Right cardiac atrium (tissue), 5 donors: ENCODE results near the gene PIMREG. TPM values are rescaled to one million over a fixed set of nuclear protein-coding genes. Genes with fewer than 3 reads are reported as not detected.

Experiments
- ATAC-seq, 2 donors: fragments of 200-7000 bp; cut with Tn5 transposase; one replicate each; pipeline versions ENCODE4 v1.8.0 to v1.9.1; 2020; ENCODE audit warnings: moderate library complexity in 2 of 2, mild to moderate bottlenecking in 1 of 2
- DNase-seq, 3 donors: peaks; one replicate each; pipeline ENCODE4 v3.0.0-alpha.2; 2020
- H3K27ac ChIP-seq: one replicate; pipeline ENCODE4 v1.5.1; 2013; ENCODE audit warnings: mild to moderate bottlenecking, low read length, control low read depth, moderate library complexity
- H3K27me3 ChIP-seq: one replicate; pipeline ENCODE4 v1.6.1; 2013; ENCODE audit not compliant: control insufficient read depth, insufficient read depth
- H3K4me1 ChIP-seq: one replicate; pipeline ENCODE4 v1.6.1; 2013; ENCODE audit warnings: low read length; ENCODE audit not compliant: control insufficient read depth, insufficient read depth
- H3K4me3 ChIP-seq: one replicate; pipeline ENCODE4 v1.5.1; 2013; ENCODE audit warnings: low read length, control low read depth
- H3K9me3 ChIP-seq: one replicate; pipeline ENCODE4 v1.6.1; 2013; ENCODE audit warnings: low read length; ENCODE audit not compliant: control insufficient read depth
- WGBS: extraction: QIAGEN DNeasy Blood & Tissue Kit; methylation state at CpG from one replicate; pipeline ENCODE4 v1.1.7; 2013; 5-methylcytosine and 5-hydroxymethylcytosine counted together
- intact Hi-C, 4 donors: fragments of 100-400 bp; cut with DNase I; formaldehyde crosslinking; loops; one replicate each; pipeline versions ENCODE4 v1.11.0 to v1.14.0; 2022 to 2023
- polyA plus RNA-seq: library from polyadenylated mRNA; stranded (reverse); fragments of 200-250 nt; gene quantifications from one replicate; pipeline ENCODE4 v1.2.3, GENCODE V29; 2013
- total RNA-seq, 4 donors: library from RNA; stranded (reverse); fragmentation: NEBNext Ultra II Directional; extraction: Animal tissue kit (Norgen Biotek cat#: 25700); gene quantifications; one replicate each; pipeline ENCODE4 v1.2.1, GENCODE V29; 2021
- donor health status: healthy with polysubstance abuse.
- donor health status: DM: no; HTN: yes; CAD: no.
- donor health status: DM: no; HTN: no; CAD: no.
- donor health status: DM: no; HTN: yes; CAD: no; lungs with severe emphysema.
- donor health status: DM: yes; HTN: yes; CAD: no.

PIMREG gene
- total and polyA plus RNA-seq, 5 donors = 0.18 to 0.54 (median 0.43) TPM; not detected in 1

DNA sequence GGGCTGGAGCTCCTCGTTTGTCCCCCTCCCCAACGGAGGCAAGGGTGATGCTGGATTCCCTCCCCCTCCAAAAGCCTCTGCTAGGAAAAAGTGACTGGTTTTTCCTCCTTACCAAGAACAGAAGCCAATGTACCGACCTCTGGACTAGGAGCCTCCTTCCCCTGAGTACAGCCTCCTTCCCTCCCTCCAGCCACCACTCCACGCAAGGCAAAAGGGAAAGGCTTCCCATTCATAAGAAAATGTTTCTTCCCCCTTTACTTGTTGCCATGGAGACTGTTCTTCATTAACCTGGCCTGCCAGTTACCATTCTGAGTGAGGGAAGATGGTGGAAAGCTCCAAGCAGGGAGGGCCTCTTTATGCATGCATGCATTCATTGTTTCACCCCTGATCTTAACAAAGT lies 4.3 kb upstream of the PIMREG start:
- Histone ChIP-seq H3K27me3 (no peaks in the 10 kb centered on the region), H3K27ac (no peak overlapping the region), H3K9me3 (no peaks in the 10 kb centered on the region), H3K4me1 (no peaks in the 10 kb centered on the region), H3K4me3 (no peak overlapping the region)
- intact Hi-C loops = loop anchor here in 1 of 4 donors (5.0 kb wide), 1 partner anchor 853 kb away; no protein-coding TSS in a partner anchor
- ATAC-seq (no peak), DNase-seq (no peak)
- WGBS = 34% methylated on average over 4 of the region's 4 CpGs

GRCh38 chr17:6442775-6443174 lies 1.5 kb upstream of the PIMREG start:
- Histone ChIP-seq H3K4me1 (no peaks in the 10 kb centered on the region), H3K27ac (no peak overlapping the region), H3K4me3 (no peak overlapping the region), H3K27me3 (no peaks in the 10 kb centered on the region), H3K9me3 (no peaks in the 10 kb centered on the region)
- DNase-seq = no peak
- intact Hi-C loops = no loop called here
- WGBS = 65% methylated on average over 6 of the region's 6 CpGs
- ATAC-seq = no peak

- Histone ChIP-seq H3K4me3 (peak overlapping the region; percentile 31), H3K4me1 (no peaks in the 10 kb centered on the region), H3K9me3 (no peaks in the 10 kb centered on the region), H3K27ac (no peak overlapping the region), H3K27me3 (no peaks in the 10 kb centered on the region)
- DNase-seq (no peak), ATAC-seq (no peak)
- intact Hi-C loops = no loop called here
- WGBS = 29% methylated on average over 36 of the region's 36 CpGs
Measured at GRCh38 chr17:6444571-6445335, 498 bp downstream of the PIMREG start.

DNA sequence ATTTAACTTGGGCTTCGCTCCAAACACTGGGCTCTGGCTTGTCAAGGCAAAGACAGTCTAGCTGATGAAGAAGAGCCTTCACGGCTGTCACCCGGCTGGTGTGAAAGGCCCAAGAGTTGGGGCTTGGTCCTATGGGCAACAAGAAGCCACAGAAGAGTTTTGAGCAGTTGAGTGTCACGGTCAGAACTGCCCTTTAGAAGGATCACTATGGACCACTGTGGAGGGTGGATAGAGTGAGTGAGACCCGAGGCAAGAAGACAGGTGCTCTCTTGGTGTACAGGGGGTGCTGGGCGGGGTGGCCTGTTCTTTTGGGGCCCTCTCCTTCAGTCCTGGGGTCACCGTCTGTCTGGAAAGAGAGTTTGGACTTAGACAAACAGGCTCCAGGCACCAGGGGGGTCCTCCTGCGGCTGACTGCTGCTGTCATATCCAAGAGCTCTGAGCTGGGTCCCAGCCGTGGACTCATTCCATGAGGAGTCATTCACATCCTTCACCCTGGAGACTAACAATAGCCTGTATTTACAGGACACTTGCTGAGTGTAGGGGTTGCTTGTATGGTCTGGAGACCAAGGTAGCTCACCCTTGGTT lies 2.4 kb downstream of the PIMREG start:
- H3K27me3 ChIP-seq = no peaks in the 10 kb centered on the region
- H3K4me3 ChIP-seq = no peak overlapping the region
- intact Hi-C loops = no loop called here
- no peaks in the 10 kb centered on the region for H3K9me3 ChIP-seq
- 93% methylated on average over 9 of the region's 9 CpGs for WGBS
- H3K4me1 ChIP-seq = no peaks in the 10 kb centered on the region
- no peak overlapping the region for H3K27ac ChIP-seq
- ATAC-seq (no peak), DNase-seq (no peak)

GRCh38 chr17:6448473-6448872 lies 4.2 kb downstream of the PIMREG start:
- Histone ChIP-seq H3K4me1 (no peaks in the 10 kb centered on the region), H3K9me3 (no peaks in the 10 kb centered on the region), H3K27me3 (no peaks in the 10 kb centered on the region), H3K4me3 (no peak overlapping the region), H3K27ac (no peak overlapping the region)
- ATAC-seq = no peak
- DNase-seq = no peak
- intact Hi-C loops = no loop called here
- WGBS = 95% methylated on average over 6 of the region's 6 CpGs

GRCh38 chr17:6449307-6449706 lies 5.1 kb downstream of the PIMREG start:
- no peak for ATAC-seq
- H3K4me1 ChIP-seq = no peaks in the 10 kb centered on the region
- WGBS = 97% methylated on average over 6 of the region's 6 CpGs
- DNase-seq = no peak
- no peaks in the 10 kb centered on the region for H3K9me3 ChIP-seq
- no peak overlapping the region for H3K27ac ChIP-seq
- no peaks in the 10 kb centered on the region for H3K27me3 ChIP-seq
- H3K4me3 ChIP-seq = no peak overlapping the region
- intact Hi-C loops = no loop called here

DNA sequence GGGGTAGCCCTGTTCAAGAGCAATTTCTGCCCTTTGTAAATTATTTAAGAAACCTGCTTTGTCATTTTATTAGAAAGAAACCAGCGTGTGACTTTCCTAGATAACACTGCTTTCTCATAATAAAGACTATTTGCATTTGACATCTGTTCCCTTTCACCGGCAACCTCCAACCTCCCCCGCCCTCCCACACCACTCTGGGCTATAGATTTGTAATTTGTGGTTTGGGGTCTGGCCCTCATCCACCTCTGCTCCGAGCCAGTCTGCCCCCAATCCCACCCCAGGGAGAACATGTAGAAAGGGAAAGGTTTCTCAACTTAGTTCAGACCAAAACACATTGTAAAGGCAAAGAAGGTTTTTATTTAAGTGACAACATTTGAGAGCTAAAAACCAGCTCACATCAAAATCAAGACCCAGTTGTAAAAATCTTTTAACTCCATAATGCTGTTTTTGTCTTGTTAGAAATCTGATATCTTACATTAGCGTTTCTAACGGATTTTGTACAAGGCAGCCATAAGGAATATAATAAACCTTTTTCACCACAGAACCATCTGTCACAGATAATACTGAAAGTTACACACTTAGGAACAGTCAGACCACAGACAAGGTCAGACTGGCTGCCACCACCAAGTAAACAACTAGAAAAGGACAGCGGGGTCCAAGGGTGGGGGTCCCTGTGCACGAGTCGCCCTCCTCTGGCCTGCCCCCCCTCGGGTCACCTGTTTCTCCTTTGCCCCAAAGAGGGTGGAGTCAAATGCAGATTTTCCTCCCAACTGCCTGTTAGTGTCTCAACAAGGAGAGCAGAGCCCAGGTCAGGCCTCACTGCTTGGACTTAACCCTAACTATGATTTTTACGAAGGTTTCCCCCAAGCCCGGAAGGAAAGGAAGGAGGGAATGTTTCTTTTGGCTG lies 6.9 kb downstream of the PIMREG start:
- Histone ChIP-seq H3K9me3 (no peaks in the 10 kb centered on the region), H3K4me3 (no peak overlapping the region), H3K27ac (no peak overlapping the region), H3K27me3 (no peaks in the 10 kb centered on the region), H3K4me1 (no peaks in the 10 kb centered on the region)
- ATAC-seq (no peak), DNase-seq (no peak)
- intact Hi-C loops = no loop called here
- 50% methylated on average over 12 of the region's 12 CpGs for WGBS

DNA sequence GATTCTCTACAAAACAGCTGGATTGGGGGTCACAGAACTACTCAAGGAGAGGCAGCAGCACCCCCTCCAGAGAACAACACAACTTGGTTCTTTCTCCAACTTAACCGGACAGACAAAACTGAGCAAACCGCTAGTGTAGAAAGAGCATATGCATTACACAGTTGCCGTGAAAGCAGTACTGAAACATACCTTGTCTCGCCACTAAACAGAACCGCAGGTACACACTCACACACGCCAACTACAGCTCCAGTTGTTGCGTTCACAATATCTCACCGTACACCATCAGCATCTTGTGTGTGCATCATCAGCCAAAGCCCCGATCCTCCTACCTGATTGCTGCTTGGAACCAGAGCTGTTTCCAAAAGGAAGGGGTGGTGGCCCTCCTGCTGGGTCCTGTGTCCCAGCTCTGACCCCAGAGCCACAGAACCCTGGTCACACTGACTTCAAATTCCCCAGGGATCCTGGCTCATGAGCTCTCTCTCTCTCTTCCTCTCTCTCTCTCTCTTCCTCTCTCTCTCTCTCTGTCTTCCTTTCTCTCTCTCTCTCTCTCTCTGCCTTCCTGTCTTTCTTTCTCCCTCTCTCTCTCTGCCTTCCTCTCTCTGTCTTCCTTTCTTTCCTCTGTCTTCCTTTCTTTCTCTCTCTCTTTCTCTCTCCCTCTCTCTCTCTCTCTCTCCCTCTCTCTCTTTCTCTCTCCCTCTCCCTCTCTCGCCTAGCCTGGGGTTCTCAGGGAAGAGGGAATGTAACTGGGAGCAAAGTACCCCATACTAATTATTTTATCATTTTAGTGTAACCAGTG lies 8.4 kb downstream of the PIMREG start:
- Histone ChIP-seq H3K4me1 (no peaks in the 10 kb centered on the region), H3K27me3 (no peaks in the 10 kb centered on the region), H3K27ac (no peak overlapping the region), H3K9me3 (no peaks in the 10 kb centered on the region), H3K4me3 (no peak overlapping the region)
- ATAC-seq (no peak), DNase-seq (no peak)
- intact Hi-C loops = no loop called here
- WGBS = 87% methylated on average over 10 of the region's 10 CpGs

- Histone ChIP-seq H3K4me3 (no peak overlapping the region), H3K4me1 (no peaks in the 10 kb centered on the region), H3K27me3 (no peaks in the 10 kb centered on the region), H3K9me3 (no peaks in the 10 kb centered on the region), H3K27ac (no peak overlapping the region)
- intact Hi-C loops = no loop called here
- ATAC-seq (no peak), DNase-seq (no peak)
- WGBS = 73% methylated on average over 14 of the region's 14 CpGs
Measured at GRCh38 chr17:6453279-6454024, 9.2 kb downstream of the PIMREG start.
